GM12872 (cell line): ENCODE measurements around the gene CYTH1.

Source experiments
- TF ChIP-seq, protein P1 (sequence below): IDR thresholded peaks from 3 replicates; pipeline ENCODE4 v1.5.1; 2011; ENCODE audit warnings: low read depth, mild to moderate bottlenecking, low read length, moderate library complexity; ENCODE audit not compliant: insufficient read depth

CYTH1 gene

DNA sequence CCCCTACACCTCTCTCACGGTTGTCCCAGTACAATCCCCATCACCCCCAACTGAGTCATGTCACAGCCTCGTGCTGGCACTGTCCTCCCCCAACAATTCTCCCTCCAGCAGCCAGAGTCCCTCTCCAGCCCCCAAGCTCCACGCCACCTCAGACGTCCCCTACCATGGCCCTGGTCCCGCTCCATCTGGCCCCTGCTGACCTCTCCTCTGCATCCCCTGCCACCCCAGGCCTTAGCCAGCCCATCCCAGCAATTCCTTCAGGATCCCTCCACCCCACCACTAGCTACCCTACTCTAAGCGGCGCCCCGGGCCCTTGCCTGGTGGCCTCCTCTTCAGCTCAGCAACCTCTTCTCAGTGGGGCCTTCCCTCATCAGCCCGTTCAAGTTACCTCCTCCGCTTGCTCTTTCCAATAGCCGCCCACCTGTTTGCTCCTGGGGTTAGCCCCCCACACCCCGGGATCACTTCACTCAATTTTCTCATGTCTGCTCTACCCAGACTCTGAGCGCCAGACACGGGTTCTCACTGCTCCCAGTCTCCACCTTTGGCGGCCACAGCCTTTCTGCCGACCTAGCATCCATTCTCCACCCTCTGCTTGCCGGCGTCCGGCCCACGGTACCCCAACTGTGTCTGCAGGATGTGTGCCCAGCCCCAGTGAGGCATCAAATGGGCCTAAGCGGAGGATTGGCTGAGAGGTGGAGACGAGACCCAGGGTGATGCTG is 112.7 kb downstream of the CYTH1 start:
- TF ChIP-seq, protein P1, sequence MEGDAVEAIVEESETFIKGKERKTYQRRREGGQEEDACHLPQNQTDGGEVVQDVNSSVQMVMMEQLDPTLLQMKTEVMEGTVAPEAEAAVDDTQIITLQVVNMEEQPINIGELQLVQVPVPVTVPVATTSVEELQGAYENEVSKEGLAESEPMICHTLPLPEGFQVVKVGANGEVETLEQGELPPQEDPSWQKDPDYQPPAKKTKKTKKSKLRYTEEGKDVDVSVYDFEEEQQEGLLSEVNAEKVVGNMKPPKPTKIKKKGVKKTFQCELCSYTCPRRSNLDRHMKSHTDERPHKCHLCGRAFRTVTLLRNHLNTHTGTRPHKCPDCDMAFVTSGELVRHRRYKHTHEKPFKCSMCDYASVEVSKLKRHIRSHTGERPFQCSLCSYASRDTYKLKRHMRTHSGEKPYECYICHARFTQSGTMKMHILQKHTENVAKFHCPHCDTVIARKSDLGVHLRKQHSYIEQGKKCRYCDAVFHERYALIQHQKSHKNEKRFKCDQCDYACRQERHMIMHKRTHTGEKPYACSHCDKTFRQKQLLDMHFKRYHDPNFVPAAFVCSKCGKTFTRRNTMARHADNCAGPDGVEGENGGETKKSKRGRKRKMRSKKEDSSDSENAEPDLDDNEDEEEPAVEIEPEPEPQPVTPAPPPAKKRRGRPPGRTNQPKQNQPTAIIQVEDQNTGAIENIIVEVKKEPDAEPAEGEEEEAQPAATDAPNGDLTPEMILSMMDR: no peak

DNA sequence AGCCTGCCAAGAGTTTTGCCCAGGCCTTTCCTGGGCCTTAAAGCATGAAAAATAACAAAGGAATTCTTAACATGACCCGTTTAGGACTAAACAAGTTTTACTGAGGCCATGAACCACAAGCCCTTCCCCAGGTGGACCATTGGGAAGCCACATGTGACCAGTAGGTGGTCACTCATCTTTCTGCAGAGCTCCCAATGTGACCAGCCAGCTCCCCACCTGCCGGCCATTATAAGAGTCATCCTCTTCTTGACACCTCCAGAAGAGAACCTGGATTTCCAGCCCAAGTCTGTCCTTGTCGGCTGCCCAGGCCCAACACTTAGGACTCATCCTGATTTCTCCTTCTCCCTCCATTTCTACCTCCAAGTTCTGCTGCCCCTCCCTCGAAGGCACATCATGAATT is 113.2 kb downstream of the CYTH1 start:
- TF ChIP-seq, protein P1: no peak

DNA sequence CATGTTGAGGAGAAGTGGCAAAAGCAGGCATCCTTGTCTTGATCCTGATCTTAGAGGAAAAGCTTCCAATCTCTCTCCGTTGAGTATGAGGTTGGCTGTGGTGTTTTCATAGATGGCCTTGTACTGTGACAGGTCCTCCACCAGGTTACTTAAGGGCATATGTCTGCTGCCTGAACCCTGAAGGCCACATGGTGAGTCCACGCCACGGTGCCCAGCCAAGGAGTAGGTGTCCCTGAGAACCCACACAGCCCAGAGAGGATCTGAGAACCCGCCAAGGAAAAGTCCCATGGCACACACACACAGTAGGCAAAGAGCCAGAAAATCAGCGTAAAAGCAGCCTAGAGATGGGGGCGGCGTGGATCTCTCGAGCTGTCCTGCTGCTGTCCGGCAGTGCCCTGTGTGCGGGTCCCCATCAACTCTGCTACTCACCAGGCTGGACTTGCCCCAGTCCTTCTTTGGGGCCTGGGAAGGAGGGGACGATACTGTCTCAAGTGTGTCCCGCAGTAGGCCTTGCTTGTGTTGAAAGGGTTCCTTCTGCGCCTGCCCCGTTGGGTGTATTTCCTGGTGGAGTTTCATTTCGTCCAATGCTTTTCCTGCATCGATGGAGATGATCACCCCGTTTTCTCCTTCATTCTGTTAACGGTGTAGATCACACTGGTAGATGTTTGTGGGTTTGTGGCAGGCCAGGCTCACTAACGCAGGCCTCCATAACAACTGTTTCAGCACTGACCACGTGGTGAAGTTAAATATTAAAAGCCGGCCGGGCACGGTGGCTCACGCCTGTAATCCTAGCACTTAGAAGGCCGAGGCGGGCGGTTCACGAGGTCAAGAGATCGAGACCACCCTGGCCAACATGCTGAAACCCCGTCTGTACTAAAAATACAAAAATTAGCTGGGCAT is 114.1 kb downstream of the CYTH1 start:
- TF ChIP-seq, protein P1: no peak

- TF ChIP-seq, protein P1: no peak
These were observed 115.0 kb downstream of the CYTH1 start for GRCh38 chr17:78667091-78667490.

DNA sequence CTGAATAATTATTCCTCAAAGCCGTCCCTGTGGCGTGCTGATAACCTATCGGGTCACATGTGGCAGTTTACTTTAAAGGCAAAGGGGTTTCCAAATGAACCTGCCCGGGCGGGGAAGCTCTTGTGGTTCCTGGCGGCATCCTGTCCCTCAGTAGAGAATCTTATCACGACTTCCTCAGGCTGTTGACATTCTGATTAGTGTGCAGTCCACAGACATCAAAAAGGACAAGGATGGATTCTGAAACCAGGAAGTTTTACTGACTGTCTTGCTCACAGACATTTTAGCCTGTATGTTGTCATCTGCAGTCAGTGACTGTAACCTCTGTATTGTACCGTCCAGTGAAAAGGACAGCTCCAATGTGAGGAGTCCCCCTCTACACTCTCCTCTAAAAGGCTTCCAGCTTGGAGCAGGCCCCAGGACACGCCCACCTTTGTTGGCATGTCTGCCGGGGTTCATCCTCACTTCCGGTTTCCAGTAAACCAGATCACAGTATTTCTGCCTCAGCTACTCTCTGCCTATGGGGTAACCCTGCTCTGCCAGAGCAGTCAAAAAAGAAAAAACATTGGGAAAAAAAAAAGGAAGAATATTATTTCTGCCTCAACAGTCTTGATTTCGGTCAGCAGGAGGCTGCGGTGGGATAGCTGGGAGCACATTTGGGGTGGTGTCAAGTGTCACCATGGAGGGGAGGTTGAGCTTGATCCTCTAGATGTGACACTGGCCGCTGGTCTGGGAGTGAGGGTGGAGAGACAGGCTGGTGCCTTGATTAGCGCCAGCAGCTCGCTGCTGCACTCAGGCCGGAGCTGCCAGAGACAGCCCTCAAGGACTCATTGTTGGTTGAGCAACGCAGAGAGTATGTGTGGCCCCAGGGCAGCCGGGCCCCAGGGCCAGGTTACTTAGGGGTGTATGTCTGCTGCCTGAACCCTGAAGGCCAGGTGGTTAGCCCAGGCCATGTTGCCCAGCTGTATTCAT is 115.8 kb downstream of the CYTH1 start:
- TF ChIP-seq, protein P1: no peak

DNA sequence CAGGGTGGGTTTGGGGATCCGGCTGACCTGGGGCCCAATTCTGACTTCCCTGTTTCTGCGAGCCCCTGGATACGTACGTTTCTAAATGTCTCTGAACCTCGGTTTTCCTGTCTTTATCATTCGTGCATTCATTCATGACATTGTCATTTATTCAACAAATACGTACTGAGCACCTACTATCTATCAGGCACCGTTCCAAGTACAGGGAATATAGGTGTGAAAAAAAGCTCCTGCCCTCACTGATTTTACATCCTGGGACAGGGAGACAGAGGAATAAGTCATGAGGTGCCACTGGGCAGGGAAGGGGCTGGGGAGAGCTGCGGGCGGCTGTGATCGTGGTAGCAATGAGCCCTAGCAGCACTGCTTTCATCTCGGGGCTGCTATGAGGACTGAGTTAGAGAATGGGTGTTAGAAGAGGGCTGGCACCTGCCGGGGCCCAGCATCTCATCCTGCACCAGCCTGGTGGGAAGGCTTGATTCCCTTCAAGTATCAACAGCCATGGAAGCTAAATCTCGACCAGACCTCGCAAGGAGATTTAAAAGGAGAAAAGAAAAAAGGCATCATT is 116.6 kb downstream of the CYTH1 start:
- TF ChIP-seq, protein P1: no peak
